HepG2 (cell line): Measurements from ENCODE around the gene THOP1. TPM values are rescaled to one million over a fixed set of nuclear protein-coding genes. Genes with fewer than 3 reads are reported as not detected.

Experiments used
- ARHGAP35 ChIP-seq: sonication (generic); formaldehyde crosslinking; IDR thresholded peaks from 2 replicates; pipeline ENCODE4 v1.9.0; 2022; ENCODE audit warnings: mild to moderate bottlenecking, inconsistent platforms, moderate library complexity, missing genetic modification reagents, borderline replicate concordance
- CBX1 ChIP-seq: IDR thresholded peaks from one replicate; pipeline ENCODE4 v1.6.1; 2016; ENCODE audit warnings: antibody characterized with exemption, low read depth
- CC2D1A ChIP-seq: sonication (generic); formaldehyde crosslinking; IDR thresholded peaks from 2 replicates; pipeline ENCODE4 v1.8.1; 2023; ENCODE audit warnings: mild to moderate bottlenecking, missing genetic modification reagents
- DR1 ChIP-seq: sonication (generic); formaldehyde crosslinking; IDR thresholded peaks from 2 replicates; pipeline ENCODE4 v1.8.0; 2021; ENCODE audit warnings: mild to moderate bottlenecking, missing genetic modification reagents, inconsistent platforms
- ELF1 ChIP-seq: sonication (generic); formaldehyde crosslinking; IDR thresholded peaks from 2 replicates; pipeline ENCODE4 v1.4.0; 2020; ENCODE audit warnings: missing genetic modification reagents
- GFI1 ChIP-seq: sonication (generic); formaldehyde crosslinking; IDR thresholded peaks from 2 replicates; pipeline ENCODE4 v1.5.0; 2020; ENCODE audit warnings: missing genetic modification reagents, mild to moderate bottlenecking, borderline replicate concordance
- HCFC1 ChIP-seq: fragments of 150-350 bp; IDR thresholded peaks from 2 replicates; pipeline ENCODE4 v1.6.1; 2014; ENCODE audit warnings: low read depth, low read length
- JUND ChIP-seq: sonication (generic); formaldehyde crosslinking; IDR thresholded peaks from 2 replicates; pipeline ENCODE4 v1.8.0; 2022; ENCODE audit warnings: mild to moderate bottlenecking, missing genetic modification reagents
- KDM3A ChIP-seq: IDR thresholded peaks from 2 replicates; pipeline ENCODE4 v1.6.1; 2018; ENCODE audit warnings: low read depth, missing compliant biosample characterization
- KDM6A ChIP-seq: IDR thresholded peaks from 2 replicates; pipeline ENCODE4 v1.6.1; 2016; ENCODE audit warnings: low read depth
- RXRA ChIP-seq: sonication (generic); formaldehyde crosslinking; IDR thresholded peaks from 2 replicates; pipeline ENCODE4 v1.5.1; 2020; ENCODE audit warnings: missing genetic modification reagents
- SMAD9 ChIP-seq: sonication (generic); formaldehyde crosslinking; IDR thresholded peaks from 2 replicates; pipeline ENCODE4 v1.5.1; 2020; ENCODE audit warnings: mild to moderate bottlenecking, missing genetic modification reagents
- SRSF4 ChIP-seq: fragments of 200-400 bp; formaldehyde crosslinking; IDR thresholded peaks from one replicate; pipeline ENCODE4 v1.6.1; 2018; ENCODE audit warnings: mild to moderate bottlenecking, low read depth, low read length, moderate library complexity; ENCODE audit not compliant: poor library complexity, severe bottlenecking
- SYNCRIP ChIP-seq: fragments of 200-400 bp; formaldehyde crosslinking; IDR thresholded peaks from 2 replicates; pipeline ENCODE4 v1.6.1; 2018; ENCODE audit warnings: mild to moderate bottlenecking, low read depth, low read length; ENCODE audit not compliant: insufficient read depth
- XBP1 ChIP-seq: sonication (generic); formaldehyde crosslinking; IDR thresholded peaks from 2 replicates; pipeline ENCODE4 v1.5.0; 2020; ENCODE audit warnings: missing genetic modification reagents
- ZFY ChIP-seq: sonication (generic); formaldehyde crosslinking; IDR thresholded peaks from 2 replicates; pipeline ENCODE4 v1.4.0; 2020; ENCODE audit warnings: missing genetic modification reagents
- ZNF251 ChIP-seq: sonication (generic); formaldehyde crosslinking; IDR thresholded peaks from 2 replicates; pipeline ENCODE4 v1.9.0; 2021; ENCODE audit warnings: mild to moderate bottlenecking, missing genetic modification reagents
- ZNF546 ChIP-seq: sonication (generic); formaldehyde crosslinking; conservative IDR thresholded peaks from 2 replicates; pipeline ENCODE4 v1.8.1; 2023; ENCODE audit warnings: mild to moderate bottlenecking, missing genetic modification reagents
- ZNF556 ChIP-seq: sonication (generic); formaldehyde crosslinking; IDR thresholded peaks from 2 replicates; pipeline ENCODE4 v1.4.0; 2020; ENCODE audit warnings: mild to moderate bottlenecking, missing genetic modification reagents, borderline replicate concordance
- ZNF619 ChIP-seq: sonication (generic); formaldehyde crosslinking; IDR thresholded peaks from 2 replicates; pipeline ENCODE4 v1.4.0; 2020; ENCODE audit warnings: mild to moderate bottlenecking, missing genetic modification reagents
- ZNF747 ChIP-seq: sonication (generic); formaldehyde crosslinking; IDR thresholded peaks from 2 replicates; pipeline ENCODE4 v1.8.1; 2023; ENCODE audit warnings: missing genetic modification reagents, mild to moderate bottlenecking, borderline replicate concordance
- ZNF773 ChIP-seq: sonication (generic); formaldehyde crosslinking; IDR thresholded peaks from 2 replicates; pipeline ENCODE4 v1.4.0; 2020; ENCODE audit warnings: missing genetic modification reagents, borderline replicate concordance
- ZSCAN31 ChIP-seq: sonication (generic); formaldehyde crosslinking; IDR thresholded peaks from 2 replicates; pipeline ENCODE4 v1.5.0; 2020; ENCODE audit warnings: low read depth, mild to moderate bottlenecking, missing genetic modification reagents
- polyA plus RNA-seq, 8 experiments: library from polyadenylated mRNA; depleted of rRNA in 3 of 8; stranded (reverse) in 7 of 8; unstranded in 1 of 8; fragments of >200 nt; fragmentation: Illumina TruSeq in 4 of 8; extraction: Trizol in 4 of 8; gene quantifications; 2 replicates each; pipeline versions ENCODE4 v1.2.1 to v1.2.3, GENCODE V29; 2011 to 2016; ENCODE audit warnings: low read depth in 4 of 8, missing spikeins in 1 of 8, mixed read lengths in 1 of 8; ENCODE audit not compliant: insufficient read depth in 1 of 8
- total RNA-seq, 5 experiments: library from RNA; depleted of rRNA; stranded (reverse); fragments of >200 nt; fragmentation: Illumina TruSeq; extraction: Trizol; gene quantifications; 2 replicates each; pipeline ENCODE4 v1.2.3, GENCODE V29; 2016; ENCODE audit warnings: low read depth in 1 of 5
- TF ChIP-seq, protein P1 (sequence below): sonication (generic); formaldehyde crosslinking; IDR thresholded peaks from 2 replicates; pipeline ENCODE4 v1.4.0; 2020; ENCODE audit warnings: missing genetic modification reagents
- TF ChIP-seq, protein P2 (sequence below): sonication (generic); formaldehyde crosslinking; IDR thresholded peaks from 2 replicates; pipeline ENCODE4 v1.8.0; 2022; ENCODE audit warnings: mild to moderate bottlenecking, missing genetic modification reagents, borderline replicate concordance
- TF ChIP-seq, protein P3 (sequence below): IDR thresholded peaks from 2 replicates; pipeline ENCODE4 v1.6.1; 2012; ENCODE audit warnings: inconsistent platforms

Gene THOP1
- total and polyA plus RNA-seq, 2 of the 13 experiments (the other 11 are each of a cell fraction or from before 2014, with no cell fraction given) = 74.4 to 116 TPM

DNA sequence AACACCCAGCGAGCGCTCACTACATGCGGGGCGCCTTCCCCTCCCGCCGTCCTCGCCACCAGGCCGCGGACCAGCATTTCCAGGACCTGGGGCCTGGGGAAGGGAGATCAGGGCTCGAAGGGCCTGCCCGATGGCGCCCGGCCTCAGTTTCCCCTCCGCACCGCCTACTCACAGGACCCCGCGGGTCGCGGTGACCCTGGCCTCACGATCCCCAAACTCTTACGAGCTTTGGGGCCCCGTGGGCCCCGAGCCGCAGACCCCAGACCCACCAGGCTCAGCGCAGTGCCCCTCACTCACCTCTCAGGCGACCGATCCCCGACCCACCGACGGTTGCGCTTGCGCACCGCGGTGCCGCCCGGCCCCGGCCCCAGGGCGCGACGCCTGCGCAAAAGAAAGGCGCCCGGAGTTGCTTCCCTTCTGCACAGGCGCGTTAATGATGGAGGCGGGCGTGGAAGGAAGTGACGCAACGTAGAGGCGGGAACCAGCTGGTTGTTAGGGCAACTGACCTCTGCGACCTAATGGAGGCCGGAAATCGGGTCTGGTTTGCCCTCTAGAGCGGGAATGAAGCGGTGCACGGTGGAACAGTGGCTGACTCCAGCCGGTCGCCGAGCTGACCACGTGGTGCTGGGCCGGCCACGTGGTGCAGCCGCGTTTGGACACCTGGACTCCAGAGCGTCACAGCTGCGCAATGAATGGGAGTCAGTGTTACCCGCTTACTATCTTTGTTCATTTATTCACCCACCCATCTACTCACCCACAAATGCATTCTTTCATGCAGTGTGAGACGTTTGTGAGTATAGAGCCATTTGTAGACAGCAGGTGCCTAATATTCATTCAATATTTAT, 2.1 kb upstream of the THOP1 start, which contains the start of gene SGTA (continued):
- TF ChIP-seq, protein P1, sequence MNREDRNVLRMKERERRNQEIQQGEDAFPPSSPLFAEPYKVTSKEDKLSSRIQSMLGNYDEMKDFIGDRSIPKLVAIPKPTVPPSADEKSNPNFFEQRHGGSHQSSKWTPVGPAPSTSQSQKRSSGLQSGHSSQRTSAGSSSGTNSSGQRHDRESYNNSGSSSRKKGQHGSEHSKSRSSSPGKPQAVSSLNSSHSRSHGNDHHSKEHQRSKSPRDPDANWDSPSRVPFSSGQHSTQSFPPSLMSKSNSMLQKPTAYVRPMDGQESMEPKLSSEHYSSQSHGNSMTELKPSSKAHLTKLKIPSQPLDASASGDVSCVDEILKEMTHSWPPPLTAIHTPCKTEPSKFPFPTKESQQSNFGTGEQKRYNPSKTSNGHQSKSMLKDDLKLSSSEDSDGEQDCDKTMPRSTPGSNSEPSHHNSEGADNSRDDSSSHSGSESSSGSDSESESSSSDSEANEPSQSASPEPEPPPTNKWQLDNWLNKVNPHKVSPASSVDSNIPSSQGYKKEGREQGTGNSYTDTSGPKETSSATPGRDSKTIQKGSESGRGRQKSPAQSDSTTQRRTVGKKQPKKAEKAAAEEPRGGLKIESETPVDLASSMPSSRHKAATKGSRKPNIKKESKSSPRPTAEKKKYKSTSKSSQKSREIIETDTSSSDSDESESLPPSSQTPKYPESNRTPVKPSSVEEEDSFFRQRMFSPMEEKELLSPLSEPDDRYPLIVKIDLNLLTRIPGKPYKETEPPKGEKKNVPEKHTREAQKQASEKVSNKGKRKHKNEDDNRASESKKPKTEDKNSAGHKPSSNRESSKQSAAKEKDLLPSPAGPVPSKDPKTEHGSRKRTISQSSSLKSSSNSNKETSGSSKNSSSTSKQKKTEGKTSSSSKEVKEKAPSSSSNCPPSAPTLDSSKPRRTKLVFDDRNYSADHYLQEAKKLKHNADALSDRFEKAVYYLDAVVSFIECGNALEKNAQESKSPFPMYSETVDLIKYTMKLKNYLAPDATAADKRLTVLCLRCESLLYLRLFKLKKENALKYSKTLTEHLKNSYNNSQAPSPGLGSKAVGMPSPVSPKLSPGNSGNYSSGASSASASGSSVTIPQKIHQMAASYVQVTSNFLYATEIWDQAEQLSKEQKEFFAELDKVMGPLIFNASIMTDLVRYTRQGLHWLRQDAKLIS (CRISPR knock-in tag) = 0 out of 2 replicates have a peak, but pooled peaks have one; percentile 38
- TF ChIP-seq ZNF251 (CRISPR knock-in tag) (0 out of 2 replicates have a peak, but pooled peaks have one; percentile 90), GFI1 (CRISPR knock-in tag) (peak; percentile 78; the same call in 1 of the 2 replicates), CBX1 (peak; percentile 86), ZNF546 (CRISPR knock-in tag) (peak; percentile 89), ZNF747 (peak; percentile 98), ELF1 (CRISPR knock-in tag) (peak; percentile 84), ZSCAN31 (CRISPR knock-in tag) (peak; percentile 98), SMAD9 (CRISPR knock-in tag) (peak; percentile 95), ZNF619 (CRISPR knock-in tag) (peak; percentile 88; the same call in 1 of the 2 replicates), RXRA (peak; percentile 88), SRSF4 (no peak), DR1 (CRISPR knock-in tag) (peak; percentile 63; the same call in 1 of the 2 replicates), ZNF773 (peak; percentile 93; the same call in 1 of the 2 replicates), ZFY (CRISPR knock-in tag) (peak; percentile 81), KDM3A (CRISPR knock-in tag) (peak; percentile 70), SYNCRIP (no peak), JUND (CRISPR knock-in tag) (0 out of 2 replicates have a peak, but pooled peaks have one; percentile 51), HCFC1 (peak; percentile 71), CC2D1A (no peak), KDM6A (CRISPR knock-in tag) (no peak), ARHGAP35 (CRISPR knock-in tag) (peak; percentile 81; the same call in 1 of the 2 replicates), XBP1 (CRISPR knock-in tag) (peak; percentile 96), ZNF556 (CRISPR knock-in tag) (peak; percentile 83; the same call in 1 of the 2 replicates)
- TF ChIP-seq, protein P2, sequence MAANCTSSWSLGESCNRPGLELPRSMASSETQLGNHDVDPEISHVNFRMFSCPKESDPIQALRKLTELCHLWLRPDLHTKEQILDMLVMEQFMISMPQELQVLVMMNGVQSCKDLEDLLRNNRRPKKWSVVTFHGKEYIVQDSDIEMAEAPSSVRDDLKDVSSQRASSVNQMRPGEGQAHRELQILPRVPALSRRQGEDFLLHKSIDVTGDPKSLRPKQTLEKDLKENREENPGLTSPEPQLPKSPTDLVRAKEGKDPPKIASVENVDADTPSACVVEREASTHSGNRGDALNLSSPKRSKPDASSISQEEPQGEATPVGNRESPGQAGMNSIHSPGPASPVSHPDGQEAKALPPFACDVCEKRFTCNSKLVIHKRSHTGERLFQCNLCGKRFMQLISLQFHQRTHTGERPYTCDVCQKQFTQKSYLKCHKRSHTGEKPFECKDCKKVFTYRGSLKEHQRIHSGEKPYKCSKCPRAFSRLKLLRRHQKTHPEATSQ (CRISPR knock-in tag) = peak; percentile 97
- TF ChIP-seq, protein P3, sequence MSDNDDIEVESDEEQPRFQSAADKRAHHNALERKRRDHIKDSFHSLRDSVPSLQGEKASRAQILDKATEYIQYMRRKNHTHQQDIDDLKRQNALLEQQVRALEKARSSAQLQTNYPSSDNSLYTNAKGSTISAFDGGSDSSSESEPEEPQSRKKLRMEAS = peak; percentile 100
